NCI-H2196 (cell line): ENCODE measurements around the gene KAT2B.
"Not testable (repeated sequence)": the region's sequence is repeated elsewhere in the genome, so short reads cannot be mapped to it uniquely, and the experiment has no call there.

Experiments used
- DNase-seq: peaks from one replicate; lab custom pipeline; 2025; ENCODE audit not compliant: unreplicated experiment; lab: John Stamatoyannopoulos, UW

The KAT2B gene

GRCh38 chr3:20039765-20040547 is at the start of gene KAT2B:
TSS of gene KAT2B (plus strand) at chr3:20040446. CDS start at chr3:20040478, 32 bp downstream.
- peak; percentile 58 for DNase-seq

GRCh38 chr3:19994796-19995195 is 45.5 kb upstream of the KAT2B start:
- no peak for DNase-seq

- no peak for DNase-seq
These were observed 42.7 kb upstream of the KAT2B start for GRCh38 chr3:19997502-19997901.

- DNase-seq: no peak
These were observed 38.3 kb upstream of the KAT2B start for GRCh38 chr3:20001932-20002331.

GRCh38 chr3:20007960-20008359 is 32.3 kb upstream of the KAT2B start:
- no peak for DNase-seq

- no peak for DNase-seq
These were observed 31.6 kb upstream of the KAT2B start for GRCh38 chr3:20008646-20009045.

GRCh38 chr3:20012164-20012563 is 28.1 kb upstream of the KAT2B start, which contains the start of gene PP2D1:
TSS of gene PP2D1 (minus strand) at chr3:20012264. CDS start at chr3:20012072, 192 bp downstream.
- DNase-seq: no peak

- no peak for DNase-seq
These were observed 26.9 kb upstream of the KAT2B start for GRCh38 chr3:20013396-20013795.

GRCh38 chr3:20015525-20015924 is 24.7 kb upstream of the KAT2B start:
- no peak for DNase-seq

- DNase-seq: not testable (repeated sequence)
These were observed 24.2 kb upstream of the KAT2B start for GRCh38 chr3:20016076-20016475.

GRCh38 chr3:20022954-20023622 is 17.2 kb upstream of the KAT2B start:
- no peak for DNase-seq

GRCh38 chr3:20023623-20024405 is 16.4 kb upstream of the KAT2B start:
- no peak for DNase-seq

GRCh38 chr3:20027136-20027535 is 13.1 kb upstream of the KAT2B start:
- no peak for DNase-seq

GRCh38 chr3:20028905-20029331 is 11.3 kb upstream of the KAT2B start:
- DNase-seq: no peak

- DNase-seq: not testable (repeated sequence)
These were observed 8.3 kb upstream of the KAT2B start for GRCh38 chr3:20031939-20032338.

- no peak for DNase-seq
These were observed 5.2 kb upstream of the KAT2B start for GRCh38 chr3:20035019-20035418.

- no peak for DNase-seq
These were observed 2.8 kb upstream of the KAT2B start for GRCh38 chr3:20037255-20037996.

- DNase-seq: no peak
These were observed 1.4 kb upstream of the KAT2B start for GRCh38 chr3:20038699-20039465.

GRCh38 chr3:20039466-20039764 is 831 bp upstream of the KAT2B start:
- DNase-seq: no peak

- peak; percentile 33 for DNase-seq
These were observed 426 bp downstream of the KAT2B start for GRCh38 chr3:20040548-20041196.
